ENCODE results near the gene UQCRQ. TPM values are rescaled to one million over a fixed set of nuclear protein-coding genes. Genes with fewer than 3 reads are reported as not detected.

UQCRQ gene
- 60.6 and 117 TPM in 2 replicates for total RNA-seq

DNA sequence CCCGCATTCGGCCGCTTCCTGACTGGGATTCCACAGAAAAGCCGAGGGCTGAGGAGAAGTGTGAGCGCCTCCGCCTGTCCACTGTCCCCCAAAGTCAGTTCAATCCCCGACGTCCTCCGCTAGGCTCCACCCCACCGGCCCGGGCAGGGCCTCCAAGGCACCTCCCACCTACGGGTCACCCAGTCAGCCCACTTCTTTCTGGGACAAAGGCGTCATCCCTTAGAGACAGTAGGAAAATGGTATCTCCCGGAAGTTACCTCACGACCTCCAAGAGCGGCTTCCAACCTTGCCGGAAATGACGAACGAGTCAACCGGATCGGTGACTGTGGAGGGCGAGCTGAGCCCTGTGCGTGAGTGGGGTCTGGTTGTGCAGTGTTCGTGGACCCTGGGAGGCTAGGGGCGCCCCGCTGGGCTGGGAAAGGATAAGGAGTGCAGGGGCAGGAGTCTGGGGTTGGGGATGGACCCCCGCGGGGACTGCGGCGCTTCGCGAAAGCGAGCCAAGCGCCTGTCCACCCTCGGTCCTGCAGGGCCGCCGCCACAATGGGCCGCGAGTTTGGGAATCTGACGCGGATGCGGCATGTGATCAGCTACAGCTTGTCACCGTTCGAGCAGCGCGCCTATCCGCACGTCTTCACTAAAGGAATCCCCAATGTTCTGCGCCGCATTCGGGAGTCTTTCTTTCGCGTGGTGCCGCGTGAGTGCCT, at the start of gene UQCRQ, which contains the start of gene GDF9:
TSS of gene UQCRQ (plus strand) at position 301 of the 704 bp plus-strand sequence. CDS start at position 541, 240 bp downstream.
TSS of gene GDF9 (minus strand) at position 128 of the 704 bp plus-strand sequence. CDS start 1,936 bp downstream, outside the sequence.
- DNase-seq (ENCODE audit: low read depth) = peak; percentile 99

DNA sequence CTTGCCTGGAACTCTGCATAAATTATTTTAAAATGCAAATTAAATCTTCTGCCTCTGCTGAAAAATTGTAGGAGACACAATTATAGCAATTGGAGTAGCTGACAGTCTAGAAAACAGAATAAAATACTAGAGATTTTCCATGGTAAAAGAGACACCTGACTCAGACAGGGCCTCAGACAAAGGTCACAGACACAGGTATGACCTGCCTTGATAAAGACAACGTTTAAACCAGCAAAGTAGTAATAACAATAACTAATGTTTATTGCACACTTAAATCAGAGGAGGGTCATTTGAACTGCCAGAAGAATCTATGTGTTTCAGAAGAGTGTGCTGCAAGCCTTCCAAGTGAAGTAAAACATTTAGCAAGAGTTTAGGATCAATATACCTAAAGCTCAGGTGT, 49.4 kb upstream of the UQCRQ start:
- DNase-seq (ENCODE audit: low read depth) = no peak

GRCh38 chr5:132819468-132819867, 47.0 kb upstream of the UQCRQ start:
- DNase-seq (ENCODE audit: low read depth) = no peak

DNA sequence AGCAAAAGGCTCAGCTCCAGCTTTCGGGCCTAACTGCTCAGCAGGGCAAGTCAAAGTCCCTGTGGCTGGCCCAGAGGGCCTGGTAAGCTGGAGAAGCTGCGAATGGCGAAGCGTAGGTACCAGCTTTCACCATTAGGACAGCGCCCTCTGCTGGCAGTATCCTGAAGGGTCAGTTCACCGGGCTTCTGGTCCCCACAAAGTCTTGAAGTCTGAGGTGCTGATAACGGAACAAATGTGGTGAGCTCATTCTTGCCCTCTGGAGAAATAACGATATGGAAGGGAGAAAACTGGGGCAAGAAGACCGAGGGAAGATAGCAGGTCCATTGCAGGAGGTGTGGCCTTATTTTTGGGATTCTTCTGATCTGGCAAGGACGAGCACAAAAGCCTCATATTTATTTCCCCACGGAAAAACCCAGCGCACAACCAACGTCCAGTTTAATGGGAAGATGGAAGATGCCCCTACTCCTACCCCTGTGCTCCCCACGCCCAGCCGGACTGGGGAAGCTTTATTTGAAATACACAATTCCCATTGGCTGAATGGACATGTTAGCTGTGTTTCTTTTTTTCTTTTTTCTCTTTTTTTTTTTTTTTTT, 46.2 kb upstream of the UQCRQ start:
- peak; percentile 83 for DNase-seq (ENCODE audit: low read depth)

- DNase-seq (ENCODE audit: low read depth) = no peak
Measured at GRCh38 chr5:132821350-132821749, 45.1 kb upstream of the UQCRQ start.

GRCh38 chr5:132821791-132822190, 44.7 kb upstream of the UQCRQ start:
- DNase-seq (ENCODE audit: low read depth) = no peak

GRCh38 chr5:132822650-132823480, 43.6 kb upstream of the UQCRQ start:
- DNase-seq (ENCODE audit: low read depth) = no peak

DNA sequence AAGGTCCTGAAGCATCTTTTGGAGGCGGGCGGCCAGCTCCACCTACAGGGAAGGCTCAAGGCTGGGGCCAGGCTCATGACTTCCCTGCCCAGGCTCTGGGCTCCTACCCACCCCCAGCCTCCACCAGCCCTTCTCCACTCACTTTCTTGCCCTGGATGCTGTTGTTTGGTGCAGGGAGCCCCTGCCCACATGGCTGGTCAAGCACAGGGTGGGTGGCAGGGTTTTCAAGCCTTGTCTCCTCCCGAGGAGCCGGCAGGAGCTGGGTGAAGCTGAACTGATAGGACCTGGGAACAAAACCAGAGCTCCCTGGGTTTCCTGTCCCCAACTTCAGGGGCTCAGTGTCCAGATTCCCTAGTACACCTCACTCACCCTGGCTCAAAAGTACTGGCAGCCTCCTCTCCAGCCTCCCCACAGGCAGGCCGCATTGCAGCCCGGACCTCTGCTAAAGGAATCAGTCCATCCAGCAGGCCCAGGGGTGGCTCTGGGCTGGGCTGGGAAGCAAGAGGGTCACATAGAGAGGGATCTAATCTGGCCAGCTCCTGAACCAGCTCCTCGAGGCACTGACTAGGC, 42.9 kb upstream of the UQCRQ start:
- no peak for DNase-seq (ENCODE audit: low read depth)

DNA sequence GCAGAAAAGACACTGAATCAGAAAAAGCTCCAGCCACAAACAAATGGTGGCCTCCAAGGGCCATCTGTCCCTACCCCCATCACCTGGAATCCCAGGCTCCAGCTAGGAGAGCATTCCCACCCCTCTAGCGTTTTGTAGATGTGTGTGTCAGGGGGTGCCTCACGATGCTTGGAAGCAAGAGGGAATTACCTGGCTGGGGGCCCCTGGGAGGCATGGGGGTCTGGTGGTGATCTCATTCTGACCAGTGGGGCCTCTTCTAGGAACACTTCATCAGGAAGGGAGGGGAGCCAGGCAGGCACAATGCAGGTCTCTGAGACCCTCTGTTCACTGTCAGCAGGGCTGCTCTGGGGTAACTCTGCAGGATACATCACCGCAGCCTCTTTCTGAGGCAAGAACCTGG, 42.0 kb upstream of the UQCRQ start:
- DNase-seq (ENCODE audit: low read depth) = no peak

- no peak for DNase-seq (ENCODE audit: low read depth)
Measured at GRCh38 chr5:132825033-132825833, 41.2 kb upstream of the UQCRQ start.

DNA sequence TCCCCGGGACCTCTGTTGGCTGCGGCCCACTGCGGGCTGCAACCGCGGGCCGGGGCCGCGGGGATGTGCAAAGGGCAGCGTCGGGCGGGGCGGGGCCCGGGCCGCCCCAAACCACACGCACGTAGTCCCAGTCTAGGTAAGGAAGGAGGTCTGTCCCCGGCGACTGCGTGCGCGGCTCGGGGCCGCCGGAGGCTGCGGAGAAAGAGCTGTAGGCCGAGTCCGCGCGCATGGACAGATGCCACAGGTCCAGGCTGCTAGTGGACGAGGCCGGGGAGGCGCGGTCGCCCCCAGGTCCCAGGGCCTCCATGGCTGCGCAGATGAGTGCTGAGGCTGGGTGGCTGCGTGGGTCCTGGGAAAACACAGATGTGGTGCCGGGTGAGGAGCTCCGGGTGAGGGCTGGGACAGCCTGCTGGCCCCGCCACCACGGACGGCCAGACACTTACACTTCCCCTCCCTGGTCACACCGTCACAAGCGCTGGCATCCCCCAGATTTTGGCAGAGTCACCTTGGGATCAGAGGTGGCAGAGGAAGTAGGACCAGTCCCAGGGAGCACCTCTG, 40.5 kb upstream of the UQCRQ start:
- DNase-seq (ENCODE audit: low read depth) = no peak

DNA sequence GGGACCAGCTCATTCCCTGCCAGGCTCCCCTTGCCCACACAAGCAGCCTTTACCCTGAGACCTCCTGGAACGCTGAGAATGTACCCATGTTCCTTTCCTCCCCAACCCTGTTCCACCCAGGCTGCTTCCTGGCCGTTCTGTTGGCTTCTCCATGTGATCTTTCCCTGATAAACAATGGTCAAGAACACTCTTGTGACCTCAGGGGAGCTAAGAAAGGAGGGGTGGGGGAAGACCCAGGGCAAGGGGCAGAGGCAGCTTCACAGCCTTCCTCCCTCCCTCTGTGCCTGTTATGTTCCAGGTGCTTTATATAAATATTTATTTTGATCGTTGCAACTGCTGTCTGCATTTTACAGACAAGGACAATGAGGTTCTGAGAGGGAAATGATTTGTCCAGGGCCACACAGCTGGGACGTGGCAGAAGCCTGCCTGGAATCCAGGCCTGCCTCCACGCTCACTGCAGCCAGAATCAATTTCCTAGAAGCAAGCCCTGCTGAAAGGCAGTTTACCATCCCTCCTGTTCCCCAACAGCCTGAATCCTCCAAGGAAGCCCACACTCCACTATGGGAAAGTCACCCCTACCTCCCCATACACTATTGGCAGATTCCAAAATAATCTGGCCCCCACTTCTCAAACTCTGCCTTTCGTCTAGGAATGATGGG, 39.9 kb upstream of the UQCRQ start:
- no peak for DNase-seq (ENCODE audit: low read depth)

DNA sequence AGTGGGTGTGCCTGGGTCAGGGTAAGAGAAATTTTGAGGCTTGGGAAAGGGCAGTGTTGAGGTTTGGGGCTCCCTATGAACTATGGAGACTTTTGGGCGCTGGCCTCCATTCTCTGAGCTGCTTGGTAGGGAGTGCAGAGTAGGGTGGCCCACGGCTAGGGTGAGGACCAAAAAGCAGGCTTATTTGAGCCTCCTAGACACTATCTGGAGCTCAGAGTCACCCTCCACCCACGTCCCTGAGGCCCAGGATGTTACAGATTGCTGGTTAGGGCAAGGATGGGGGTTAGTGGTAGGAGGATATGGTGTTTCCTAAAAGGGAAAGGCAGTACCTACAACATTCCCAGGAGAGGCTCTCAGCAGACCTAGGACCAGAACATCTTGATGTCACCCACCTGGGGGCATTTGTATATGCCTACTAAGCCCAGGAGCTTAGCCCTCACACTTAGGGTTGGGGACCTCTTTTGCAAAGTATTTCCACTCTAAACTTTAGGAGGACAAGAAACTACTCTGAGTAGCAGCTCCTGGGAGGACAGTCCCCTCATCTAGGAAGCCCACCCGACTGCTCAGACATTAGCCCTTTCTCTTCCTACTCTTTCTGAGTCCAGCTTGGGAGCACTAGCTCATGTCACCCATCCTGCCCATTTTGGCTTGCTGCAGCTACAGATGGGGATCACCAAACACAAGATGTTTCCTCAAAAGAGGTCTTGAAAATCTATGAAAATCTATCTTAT, 38.3 kb upstream of the UQCRQ start:
- DNase-seq (ENCODE audit: low read depth) = no peak

DNA sequence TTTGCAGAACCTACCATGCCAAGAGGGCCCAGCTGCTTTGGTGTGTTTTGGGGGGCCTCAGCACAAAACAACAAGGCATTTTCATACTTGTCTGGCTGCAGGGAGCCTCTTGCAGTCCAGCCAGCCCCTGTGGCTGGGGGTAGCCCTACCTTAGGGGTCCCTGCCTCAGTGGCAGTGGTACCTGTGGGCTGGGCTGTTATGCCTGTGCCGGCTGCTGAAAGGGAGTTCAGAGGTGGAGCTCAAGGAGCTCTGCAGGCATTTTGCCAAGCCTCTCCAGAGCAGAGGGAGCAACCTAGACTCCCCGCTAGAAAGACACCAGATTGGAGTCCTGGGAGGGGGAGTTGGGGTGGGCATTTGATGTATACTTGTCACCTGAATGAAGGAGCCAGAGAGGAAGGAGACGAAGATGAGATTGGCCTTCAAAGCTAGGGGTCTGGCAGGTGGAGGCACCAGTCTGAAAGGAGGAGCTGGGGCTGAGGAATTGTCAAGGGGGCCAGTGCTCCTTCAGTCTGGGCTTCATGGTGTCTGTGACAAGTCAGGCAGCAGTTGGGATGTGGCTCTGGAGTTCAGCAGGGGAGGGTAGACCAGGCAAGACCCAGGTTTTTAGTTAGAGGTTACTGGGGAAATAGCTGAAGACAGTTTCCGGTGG, 37.5 kb upstream of the UQCRQ start:
- no peak for DNase-seq (ENCODE audit: low read depth)

- DNase-seq (ENCODE audit: low read depth) = no peak
Measured at GRCh38 chr5:132829742-132830435, 36.6 kb upstream of the UQCRQ start.

DNA sequence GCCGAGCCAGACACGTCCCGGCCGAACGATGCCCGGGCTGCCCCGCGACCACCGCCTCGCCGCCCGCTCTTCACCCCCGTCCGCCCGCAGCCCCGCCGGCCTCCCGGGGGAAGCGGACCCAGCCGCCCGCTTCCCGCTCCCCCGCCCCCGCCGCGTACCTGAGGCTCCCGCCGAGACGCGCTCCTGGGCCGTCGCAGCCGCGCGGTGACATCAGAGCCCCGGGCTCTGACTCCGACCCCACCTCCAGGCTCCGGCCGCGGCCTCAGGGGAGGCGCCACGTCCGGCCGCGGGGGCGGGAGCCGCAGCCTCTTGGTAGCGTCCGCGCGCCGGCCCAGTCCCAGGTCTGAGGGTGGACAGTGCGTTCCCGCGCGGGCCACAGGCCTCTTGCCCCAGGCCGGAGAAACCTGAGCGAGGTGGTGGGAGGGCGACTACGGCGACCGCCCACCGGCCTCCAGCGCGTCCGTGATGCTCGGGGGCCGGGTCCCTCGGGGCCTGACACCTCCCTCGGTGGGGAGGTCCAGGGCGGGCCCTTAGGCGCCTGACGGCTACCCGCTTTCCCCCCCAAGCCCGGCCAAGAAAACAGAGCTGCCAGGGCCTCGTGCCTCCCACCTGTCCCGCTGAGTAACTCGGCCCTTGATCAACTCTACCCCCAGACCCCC, 35.9 kb upstream of the UQCRQ start, which contains the start of gene SHROOM1:
TSS of gene SHROOM1 (minus strand) at position 212 of the 659 bp plus-strand sequence. CDS start 4,507 bp downstream, outside the sequence.
- no peak for DNase-seq (ENCODE audit: low read depth)

- no peak for DNase-seq (ENCODE audit: low read depth)
Measured at GRCh38 chr5:132831095-132831860, 35.2 kb upstream of the UQCRQ start.

All from renal cortical epithelial cell (primary cell).